ENCODE measurements around the gene GALNT2.

The GALNT2 gene

GRCh38 chr1:230301322-230301721 lies 234.3 kb downstream of the GALNT2 start:
- Histone ChIP-seq H3K9ac (ENCODE audit: low read depth, low read length, poor library complexity, severe bottlenecking) (peak overlapping the region; percentile 47), H3K4me2 (ENCODE audit: low read depth, low read length, poor library complexity, severe bottlenecking) (no peak overlapping the region)
- TF ChIP-seq CTCF (conservative IDR thresholded peaks at IDR 0.05; ENCODE audit: low read length) (no peak), EZH2phosphoT487 (IDR thresholded peaks at IDR 0.05; ENCODE audit: borderline replicate concordance) (no peak)

GRCh38 chr1:230301822-230302221 lies 234.8 kb downstream of the GALNT2 start:
- Histone ChIP-seq H3K36me3 (ENCODE audit: insufficient read depth, low read length) (no peaks in the 10 kb centered on the region), H3K4me2 (ENCODE audit: low read depth, low read length, poor library complexity, severe bottlenecking) (no peak overlapping the region), H2AFZ (ENCODE audit: low read length) (no peak overlapping the region), H3K4me1 (ENCODE audit: insufficient read depth, low read length, poor library complexity, severe bottlenecking) (peaks cover 50% of the 10 kb centered on the region), H3F3A (ENCODE audit: low read depth) (no peaks in the 10 kb centered on the region), H3K9me2 (replicated peaks; ENCODE audit: low read depth, low read length) (no peaks in the 10 kb centered on the region), H3K4me3 (ENCODE audit: low read length, poor library complexity, severe bottlenecking) (no peak overlapping the region), H3K27me3 (ENCODE audit: insufficient read depth, low read length, poor library complexity, severe bottlenecking) (no peaks in the 10 kb centered on the region), H3K79me2 (ENCODE audit: insufficient read depth, low read length) (no peaks in the 10 kb centered on the region), H4K20me1 (ENCODE audit: insufficient read depth, low read length, poor library complexity, severe bottlenecking) (no peaks in the 10 kb centered on the region), H3K9me3 (ENCODE audit: insufficient read depth, low read depth, low read length) (no peaks in the 10 kb centered on the region), H3K9ac (ENCODE audit: low read depth, low read length, poor library complexity, severe bottlenecking) (peak overlapping the region; percentile 47)
- TF ChIP-seq EZH2phosphoT487 (IDR thresholded peaks at IDR 0.05; ENCODE audit: borderline replicate concordance) (no peak), CTCF (conservative IDR thresholded peaks at IDR 0.05; ENCODE audit: low read length) (no peak)

More at GRCh38 chr1:230301322-230301721, 234.3 kb downstream of the GALNT2 start:
- H3K36me3 ChIP-seq (ENCODE audit: insufficient read depth, low read length), result no peaks in the 10 kb centered on the region
- no peaks in the 10 kb centered on the region for H3F3A ChIP-seq (ENCODE audit: low read depth)
- H3K4me1 ChIP-seq (ENCODE audit: insufficient read depth, low read length, poor library complexity, severe bottlenecking), result peaks cover 48% of the 10 kb centered on the region
- no peaks in the 10 kb centered on the region for H4K20me1 ChIP-seq (ENCODE audit: insufficient read depth, low read length, poor library complexity, severe bottlenecking)
- no peaks in the 10 kb centered on the region for H3K27me3 ChIP-seq (ENCODE audit: insufficient read depth, low read length, poor library complexity, severe bottlenecking)
- no peaks in the 10 kb centered on the region for H3K9me2 ChIP-seq (replicated peaks; ENCODE audit: low read depth, low read length)
- no peak overlapping the region for H3K4me3 ChIP-seq (ENCODE audit: low read length, poor library complexity, severe bottlenecking)
- no peaks in the 10 kb centered on the region for H3K79me2 ChIP-seq (ENCODE audit: insufficient read depth, low read length)
- no peak overlapping the region for H2AFZ ChIP-seq (ENCODE audit: low read length)
- no peaks in the 10 kb centered on the region for H3K9me3 ChIP-seq (ENCODE audit: insufficient read depth, low read depth, low read length)

- Histone ChIP-seq H3K79me2 (ENCODE audit: insufficient read depth, low read length) (no peaks in the 10 kb centered on the region), H4K20me1 (ENCODE audit: insufficient read depth, low read length, poor library complexity, severe bottlenecking) (no peaks in the 10 kb centered on the region), H3K27me3 (ENCODE audit: insufficient read depth, low read length, poor library complexity, severe bottlenecking) (no peaks in the 10 kb centered on the region), H3K4me3 (ENCODE audit: low read length, poor library complexity, severe bottlenecking) (no peak overlapping the region), H3K9ac (ENCODE audit: low read depth, low read length, poor library complexity, severe bottlenecking) (peak overlapping the region; percentile 47), H3F3A (ENCODE audit: low read depth) (no peaks in the 10 kb centered on the region), H3K36me3 (ENCODE audit: insufficient read depth, low read length) (no peaks in the 10 kb centered on the region), H3K9me2 (replicated peaks; ENCODE audit: low read depth, low read length) (no peaks in the 10 kb centered on the region), H2AFZ (ENCODE audit: low read length) (0 out of 2 replicates have a peak overlapping the region, but pooled peaks have one; percentile 22), H3K4me1 (ENCODE audit: insufficient read depth, low read length, poor library complexity, severe bottlenecking) (peaks cover 62% of the 10 kb centered on the region), H3K9me3 (ENCODE audit: insufficient read depth, low read depth, low read length) (no peaks in the 10 kb centered on the region), H3K4me2 (ENCODE audit: low read depth, low read length, poor library complexity, severe bottlenecking) (no peak overlapping the region)
- TF ChIP-seq CTCF (conservative IDR thresholded peaks at IDR 0.05; ENCODE audit: low read length), result peak; percentile 67
- no peak for TF ChIP-seq EZH2phosphoT487 (IDR thresholded peaks at IDR 0.05; ENCODE audit: borderline replicate concordance)
These were observed 236.0 kb downstream of the GALNT2 start for GRCh38 chr1:230303069-230303468.
